SJCRH30 (cell line): Measurements from ENCODE around the gene UGT2B7. TPM values are rescaled to one million over a fixed set of nuclear protein-coding genes. Genes with fewer than 3 reads are reported as not detected.
"Not testable (repeated sequence)": the region's sequence is repeated elsewhere in the genome, so short reads cannot be mapped to it uniquely, and the experiment has no call there.

Experiments
- DNase-seq, 2 experiments: peaks; one replicate each; pipeline ENCODE4 v3.0.0-alpha.2; 2015 to 2020
- H3K27ac ChIP-seq: fragments of 250-450 bp; sonication (Bioruptor Pico); 2 replicates; pipeline ENCODE4 v1.5.1; 2020; ENCODE audit warnings: mild to moderate bottlenecking, moderate library complexity
- H3K27me3 ChIP-seq: fragments of 250-450 bp; sonication (Bioruptor Pico); 2 replicates; pipeline ENCODE4 v1.5.1; 2020; ENCODE audit warnings: mild to moderate bottlenecking, moderate library complexity
- H3K36me3 ChIP-seq: fragments of 250-450 bp; sonication (Bioruptor Pico); 2 replicates; pipeline ENCODE4 v1.5.1; 2020; ENCODE audit warnings: mild to moderate bottlenecking, moderate library complexity
- H3K4me1 ChIP-seq: fragments of 250-450 bp; sonication (Bioruptor Pico); 2 replicates; pipeline ENCODE4 v1.5.1; 2020; ENCODE audit warnings: mild to moderate bottlenecking, moderate library complexity
- H3K4me3 ChIP-seq: fragments of 250-450 bp; sonication (Bioruptor Pico); 2 replicates; pipeline ENCODE4 v1.5.1; 2020; ENCODE audit warnings: mild to moderate bottlenecking, moderate library complexity
- H3K9me3 ChIP-seq: fragments of 250-450 bp; sonication (Bioruptor Pico); replicated peaks from 2 replicates; pipeline ENCODE4 v1.5.1; 2020; ENCODE audit warnings: mild to moderate bottlenecking, moderate library complexity
- total RNA-seq: library from RNA; depleted of rRNA; stranded (reverse); fragments of >200 nt; shearing (Covaris generic); gene quantifications from 2 replicates; pipeline ENCODE4 v1.2.3, GENCODE V29; 2014

The UGT2B7 gene
- total RNA-seq, 1 experiment from 2014 or later: not detected

DNA sequence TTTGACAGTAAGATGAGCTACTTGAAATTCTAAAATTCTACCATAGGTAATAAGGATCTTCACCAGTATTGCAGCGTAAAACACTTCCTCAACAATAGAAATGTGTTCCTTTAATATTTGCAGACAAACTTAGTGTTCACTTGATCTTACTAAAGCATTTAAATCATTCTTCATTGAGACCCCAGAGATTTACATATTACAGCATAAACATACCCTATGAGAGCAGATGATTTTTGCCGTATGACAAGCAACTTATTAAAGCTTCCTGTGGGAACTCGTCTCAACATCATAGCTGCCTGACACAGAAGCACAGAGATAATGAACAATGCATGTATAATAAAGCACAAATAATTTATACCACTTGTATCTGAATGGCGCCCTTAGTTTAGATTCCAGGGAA lies 3.6 kb downstream of the UGT2B7 start:
- H3K4me3 ChIP-seq: no peak overlapping the region
- H3K27ac ChIP-seq: no peak overlapping the region
- no peaks in the 10 kb centered on the region for H3K9me3 ChIP-seq
- DNase-seq: no peak
- H3K27me3 ChIP-seq: 0 out of 2 replicates have a peak, but pooled peaks cover 4% of the 10 kb centered on the region
- no peaks in the 10 kb centered on the region for H3K36me3 ChIP-seq
- peaks cover 2% of the 10 kb centered on the region; the same call in 1 of the 2 replicates for H3K4me1 ChIP-seq

DNA sequence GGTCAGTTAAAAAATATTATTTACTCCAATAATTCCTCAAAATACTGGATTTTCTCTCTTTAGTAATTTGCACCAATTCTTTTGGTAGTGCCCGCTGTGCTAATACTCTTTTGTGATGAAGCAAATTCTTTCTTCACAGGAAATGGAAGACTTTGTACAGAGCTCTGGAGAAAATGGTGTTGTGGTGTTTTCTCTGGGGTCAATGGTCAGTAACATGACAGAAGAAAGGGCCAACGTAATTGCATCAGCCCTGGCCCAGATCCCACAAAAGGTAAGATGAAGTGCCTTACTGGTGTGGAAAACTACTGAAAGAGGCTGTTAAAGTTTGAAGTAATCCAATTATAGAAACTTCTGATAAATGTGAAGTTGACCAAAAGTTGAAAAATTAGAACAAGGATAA lies 6.4 kb downstream of the UGT2B7 start:
- H3K27me3 ChIP-seq, H3K27ac ChIP-seq, DNase-seq, H3K4me1 ChIP-seq, H3K36me3 ChIP-seq, H3K4me3 ChIP-seq, H3K9me3 ChIP-seq: not testable (repeated sequence)

DNA sequence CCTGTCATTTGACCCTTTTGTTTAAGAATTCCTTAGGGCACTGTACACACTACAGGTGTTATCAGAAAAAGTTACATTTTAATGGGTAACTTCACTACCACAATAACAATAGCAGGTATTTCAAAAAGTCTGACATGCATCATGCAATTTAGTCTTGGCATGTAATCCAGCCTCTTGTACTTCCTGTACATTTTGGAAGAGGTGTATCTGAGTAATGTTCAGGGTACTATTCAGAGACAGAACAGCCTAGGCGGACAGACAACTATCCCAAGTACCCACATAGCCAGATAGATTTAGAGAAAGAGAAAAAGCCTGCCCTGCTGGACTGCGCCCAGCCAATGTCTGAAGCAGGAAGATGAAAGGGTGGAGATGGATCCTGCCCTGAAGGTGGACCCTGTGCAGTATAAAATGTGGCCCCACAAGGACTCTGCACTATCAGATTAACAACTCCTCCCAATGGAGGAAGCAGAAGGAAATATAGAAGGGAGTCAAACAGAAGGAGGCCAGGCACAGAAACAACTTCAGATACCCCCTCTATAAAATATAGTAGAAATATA lies 8.5 kb downstream of the UGT2B7 start:
- Histone ChIP-seq H3K36me3 (no peaks in the 10 kb centered on the region), H3K27ac (no peak overlapping the region), H3K4me3 (no peak overlapping the region), H3K9me3 (no peaks in the 10 kb centered on the region), H3K4me1 (no peaks in the 10 kb centered on the region), H3K27me3 (0 out of 2 replicates have a peak, but pooled peaks cover under 1% of the 10 kb centered on the region)
- no peak for DNase-seq

DNA sequence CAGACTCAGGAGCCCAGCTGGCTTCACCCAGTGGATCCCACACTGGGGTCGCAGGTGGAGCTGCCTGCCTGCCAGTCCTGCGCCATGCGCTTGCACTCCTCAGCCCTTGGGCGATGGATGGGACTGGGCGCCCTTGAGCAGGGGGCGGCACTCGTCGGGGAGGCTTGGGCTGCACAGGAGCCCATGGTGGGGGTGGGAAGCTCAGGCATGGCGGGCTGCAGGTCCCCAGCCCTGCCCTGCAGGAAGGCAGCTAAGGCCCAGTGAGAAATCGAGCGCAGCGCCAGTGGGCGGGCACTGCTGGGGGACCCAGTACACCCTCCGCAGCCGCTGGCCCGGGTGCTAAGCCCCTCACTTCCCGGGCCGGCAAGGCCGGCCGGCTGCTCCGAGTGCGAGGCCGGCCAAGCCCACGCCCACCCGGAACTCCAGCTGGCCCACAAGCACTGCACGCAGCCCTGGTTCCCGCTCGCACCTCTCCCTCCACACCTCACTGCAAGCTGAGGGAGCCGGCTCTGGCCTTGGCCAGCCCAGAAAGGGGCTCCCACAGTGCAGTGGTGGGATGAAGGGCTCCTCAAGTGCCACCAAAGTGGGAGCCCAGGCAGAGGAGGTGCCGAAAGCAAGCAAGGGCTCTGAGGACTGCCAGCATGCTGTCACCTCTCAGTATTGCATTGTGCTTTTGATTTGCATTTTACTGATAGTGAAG lies 19.0 kb downstream of the UGT2B7 start:
- not testable (repeated sequence) for H3K4me3 ChIP-seq, DNase-seq, H3K9me3 ChIP-seq, H3K36me3 ChIP-seq, H3K27ac ChIP-seq, H3K4me1 ChIP-seq, H3K27me3 ChIP-seq

DNA sequence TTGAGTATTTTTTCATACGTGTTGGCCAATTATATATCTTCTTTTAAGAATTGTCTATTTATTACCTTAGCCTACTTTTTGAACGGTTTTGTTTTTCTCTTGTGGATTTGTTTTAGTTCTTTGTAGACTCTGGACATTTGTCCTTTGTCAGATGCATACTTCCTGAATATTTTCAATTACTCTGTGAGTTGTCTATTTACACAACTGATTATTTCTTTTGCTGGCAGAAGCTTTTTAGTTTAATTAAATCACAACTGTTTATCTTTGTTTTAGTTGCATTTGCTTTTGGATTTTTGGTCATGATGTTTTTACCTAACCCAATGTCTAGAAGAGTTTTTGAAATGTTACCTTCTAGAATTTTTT lies 19.6 kb downstream of the UGT2B7 start:
- DNase-seq: no peak
- no peaks in the 10 kb centered on the region for H3K36me3 ChIP-seq
- no peaks in the 10 kb centered on the region for H3K27me3 ChIP-seq
- H3K4me3 ChIP-seq: no peak overlapping the region
- H3K4me1 ChIP-seq: no peaks in the 10 kb centered on the region
- H3K27ac ChIP-seq: no peak overlapping the region
- no peaks in the 10 kb centered on the region for H3K9me3 ChIP-seq

DNA sequence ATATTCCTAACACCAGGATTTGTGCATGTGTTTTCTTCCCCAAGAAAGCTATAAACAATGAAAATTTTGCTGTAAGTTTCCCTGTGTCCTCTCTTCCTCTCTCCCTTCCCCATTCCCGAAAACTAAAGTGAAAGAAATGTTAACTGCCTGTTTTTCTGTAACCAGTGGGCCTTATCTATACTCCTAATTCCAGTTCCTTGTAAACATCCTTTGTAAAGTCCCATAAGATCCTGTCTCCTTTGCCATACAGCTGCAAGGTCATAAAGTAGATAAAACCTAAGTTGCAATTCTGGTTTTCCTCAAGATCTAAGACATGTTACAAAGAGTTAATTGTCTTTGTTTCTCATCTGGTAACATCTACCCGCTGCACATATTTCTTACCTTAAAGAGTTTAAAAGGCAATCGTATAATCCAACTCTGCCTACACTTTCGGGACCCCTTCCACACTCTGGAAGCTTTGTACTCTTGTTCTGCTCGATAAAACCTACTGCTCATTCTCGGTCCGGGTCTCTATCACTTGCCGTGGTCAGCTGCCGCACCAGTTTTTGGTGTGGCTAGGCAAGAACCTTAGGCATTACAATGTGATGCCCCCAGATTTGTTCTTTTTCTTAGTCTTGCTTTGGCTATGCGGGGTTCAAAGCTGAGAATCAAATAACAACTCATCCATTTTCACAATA lies 20.5 kb downstream of the UGT2B7 start:
- Histone ChIP-seq H3K4me3 (no peak overlapping the region), H3K4me1 (no peaks in the 10 kb centered on the region), H3K9me3 (no peaks in the 10 kb centered on the region), H3K27me3 (no peaks in the 10 kb centered on the region), H3K36me3 (no peaks in the 10 kb centered on the region), H3K27ac (no peak overlapping the region)
- no peak for DNase-seq

DNA sequence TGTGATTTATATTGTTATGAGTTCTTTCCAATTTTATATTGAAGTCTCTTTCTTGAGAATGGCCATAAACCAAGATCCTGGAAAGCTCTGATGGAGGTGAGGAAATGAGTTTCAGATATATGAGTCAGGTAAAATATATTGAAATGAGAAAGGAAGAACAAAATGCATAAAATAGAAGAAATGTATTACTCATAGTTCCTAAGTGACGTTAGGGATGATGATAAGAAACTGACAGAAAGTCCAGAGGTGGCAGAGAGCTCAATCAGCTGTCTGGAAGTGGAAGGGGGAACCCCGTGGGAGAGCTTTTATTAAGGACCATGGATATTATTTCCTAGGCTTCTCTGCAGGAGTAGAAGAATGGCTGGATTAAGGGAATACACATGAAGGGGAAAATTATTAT lies 24.6 kb downstream of the UGT2B7 start:
- Histone ChIP-seq H3K27me3 (no peaks in the 10 kb centered on the region), H3K9me3 (no peaks in the 10 kb centered on the region), H3K27ac (no peak overlapping the region), H3K4me1 (no peaks in the 10 kb centered on the region; the same call in 1 of the 2 replicates), H3K4me3 (no peak overlapping the region), H3K36me3 (no peaks in the 10 kb centered on the region)
- no peak for DNase-seq

DNA sequence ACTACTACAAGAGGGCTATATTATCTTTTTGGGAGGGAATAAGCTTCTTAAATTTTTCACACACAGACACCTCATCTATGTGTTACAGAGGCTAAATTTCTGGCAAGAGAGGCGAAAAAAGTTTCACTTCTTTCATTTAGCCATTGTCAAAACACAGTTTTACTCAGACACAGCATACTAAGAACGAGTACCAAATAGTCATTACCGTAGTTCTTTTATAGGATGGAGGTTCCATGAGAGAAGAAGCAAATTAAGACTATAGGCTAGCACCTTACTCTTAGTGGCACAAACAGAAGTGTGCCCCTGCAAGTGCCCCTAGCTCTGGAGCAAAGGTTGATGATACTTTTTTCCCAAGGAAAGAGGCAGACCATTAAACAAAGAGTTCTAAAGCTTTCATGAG lies 26.2 kb downstream of the UGT2B7 start:
- Histone ChIP-seq H3K27ac (no peak overlapping the region), H3K36me3 (no peaks in the 10 kb centered on the region)

DNA sequence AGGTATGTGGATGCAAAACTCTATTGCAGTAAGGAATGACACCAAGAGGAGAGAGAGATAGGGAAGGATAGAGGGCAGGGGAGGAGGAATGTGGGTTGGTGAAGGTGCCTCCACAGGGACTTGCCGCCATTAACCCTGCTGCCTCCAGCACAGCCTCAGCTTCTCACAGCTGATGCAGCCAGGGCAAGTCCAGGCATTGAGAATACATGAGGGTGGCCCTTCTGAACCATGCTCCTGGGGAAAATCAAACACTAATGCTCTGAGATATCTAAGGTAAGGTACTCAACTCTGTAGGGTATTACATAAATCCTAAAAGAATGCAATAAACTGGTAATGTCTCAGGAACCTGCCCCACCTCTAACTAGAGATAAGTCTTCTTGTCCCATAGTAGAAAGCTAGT lies 28.7 kb downstream of the UGT2B7 start:
- peaks cover 8% of the 10 kb centered on the region; the same call in 1 of the 2 replicates for H3K4me1 ChIP-seq
- no peak for DNase-seq
- no peaks in the 10 kb centered on the region for H3K27me3 ChIP-seq
- no peaks in the 10 kb centered on the region for H3K9me3 ChIP-seq
- H3K27ac ChIP-seq: no peak overlapping the region
- no peak overlapping the region for H3K4me3 ChIP-seq
- H3K36me3 ChIP-seq: no peaks in the 10 kb centered on the region

More for the DNA sequence above, 26.2 kb downstream of the UGT2B7 start:
- Histone ChIP-seq H3K4me1 (peaks cover 8% of the 10 kb centered on the region; the same call in 1 of the 2 replicates), H3K27me3 (no peaks in the 10 kb centered on the region), H3K9me3 (no peaks in the 10 kb centered on the region), H3K4me3 (no peak overlapping the region)
- no peak for DNase-seq

DNA sequence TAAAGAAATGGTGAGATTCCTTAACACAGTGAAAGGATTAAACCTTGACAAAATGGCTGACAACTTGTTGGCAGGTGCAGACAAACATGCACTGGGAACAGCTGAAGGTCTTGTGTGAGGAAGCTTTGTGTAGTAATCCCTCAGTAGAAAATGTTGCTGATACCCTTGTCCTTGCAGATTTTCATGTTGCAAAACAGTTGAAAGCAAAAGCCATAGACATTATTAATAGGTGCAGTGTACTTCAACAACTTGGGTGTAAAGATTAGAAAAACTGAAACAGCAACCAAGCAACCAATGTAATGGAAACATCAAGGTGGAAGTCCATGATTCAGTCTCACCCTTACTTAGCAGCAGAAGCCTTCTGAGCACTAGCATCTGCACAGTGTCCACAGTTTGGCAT lies 29.8 kb downstream of the UGT2B7 start:
- no peaks in the 10 kb centered on the region for H3K36me3 ChIP-seq
- DNase-seq: peak; percentile 62 to 88
- H3K27ac ChIP-seq: peak overlapping the region; percentile 20
- no peaks in the 10 kb centered on the region for H3K9me3 ChIP-seq
- H3K27me3 ChIP-seq: no peaks in the 10 kb centered on the region
- H3K4me3 ChIP-seq: no peak overlapping the region
- peaks cover 8% of the 10 kb centered on the region; the same call in 1 of the 2 replicates for H3K4me1 ChIP-seq

DNA sequence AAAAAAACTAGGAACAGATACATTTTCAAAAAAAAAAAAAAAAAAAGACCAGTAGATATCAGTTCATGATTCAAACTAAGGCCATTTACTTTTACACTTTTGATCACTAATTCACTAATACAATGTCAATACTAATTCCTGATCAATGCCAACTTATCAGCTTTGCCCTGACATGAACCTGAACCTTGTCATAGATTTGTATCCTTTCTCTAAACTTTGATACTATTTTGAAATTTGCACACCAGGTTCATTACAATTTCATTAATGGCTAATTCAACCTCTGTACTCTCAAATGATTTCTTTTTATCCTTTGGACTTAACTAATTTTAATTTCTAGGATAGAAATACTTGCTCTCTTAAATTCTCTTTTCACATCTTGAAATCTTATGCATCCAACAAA lies 37.7 kb downstream of the UGT2B7 start:
- H3K27me3 ChIP-seq: no peaks in the 10 kb centered on the region
- no peaks in the 10 kb centered on the region for H3K36me3 ChIP-seq
- H3K4me3 ChIP-seq: no peak overlapping the region
- no peaks in the 10 kb centered on the region for H3K4me1 ChIP-seq
- no peak for DNase-seq
- H3K27ac ChIP-seq: no peak overlapping the region
- no peaks in the 10 kb centered on the region for H3K9me3 ChIP-seq

DNA sequence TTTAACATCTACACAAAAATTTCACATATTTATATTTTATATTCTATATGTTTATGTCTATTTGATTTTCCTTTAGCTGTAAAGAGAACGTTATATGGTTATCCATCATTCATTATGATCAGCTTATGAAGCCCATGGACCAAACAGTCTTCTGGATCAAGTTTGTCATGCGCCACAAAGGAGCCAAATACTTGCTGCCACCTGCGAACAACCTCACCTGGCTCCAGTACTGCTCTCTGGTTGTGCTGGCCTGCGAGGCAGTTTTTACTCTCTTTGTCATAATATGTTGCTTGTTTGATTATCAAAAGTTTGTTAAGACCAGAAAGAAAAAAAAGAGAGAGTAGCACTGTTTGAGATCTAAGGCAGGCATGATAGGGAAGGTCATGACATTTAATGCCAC lies 38.2 kb downstream of the UGT2B7 start:
- Histone ChIP-seq H3K4me3 (no peak overlapping the region), H3K27ac (no peak overlapping the region), H3K4me1 (no peaks in the 10 kb centered on the region), H3K36me3 (no peaks in the 10 kb centered on the region), H3K27me3 (no peaks in the 10 kb centered on the region), H3K9me3 (no peaks in the 10 kb centered on the region)
- no peak for DNase-seq

DNA sequence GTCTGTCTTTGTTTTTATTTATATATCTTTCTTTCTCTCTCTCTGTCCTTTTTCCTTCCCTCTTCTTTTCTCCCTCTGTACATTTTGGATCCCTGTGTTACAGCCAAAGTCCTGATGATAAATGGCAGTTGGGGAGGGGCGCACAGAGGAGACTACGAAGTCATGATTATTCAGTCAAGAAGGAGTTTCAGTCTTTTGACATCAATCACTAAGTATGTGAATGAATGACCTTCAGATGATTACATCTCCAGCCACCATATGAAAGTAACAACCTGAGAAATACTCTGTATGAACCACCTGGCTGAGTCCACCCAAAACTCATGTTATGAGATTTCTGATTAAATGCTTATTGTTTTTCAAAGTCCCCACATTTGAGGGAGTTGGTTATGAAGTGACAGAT lies 45.0 kb downstream of the UGT2B7 start:
- no peak overlapping the region for H3K27ac ChIP-seq
- no peak for DNase-seq
- H3K9me3 ChIP-seq: no peaks in the 10 kb centered on the region
- H3K36me3 ChIP-seq: no peaks in the 10 kb centered on the region
- 0 out of 2 replicates have a peak, but pooled peaks cover 3% of the 10 kb centered on the region for H3K27me3 ChIP-seq
- H3K4me1 ChIP-seq: no peaks in the 10 kb centered on the region
- no peak overlapping the region for H3K4me3 ChIP-seq

DNA sequence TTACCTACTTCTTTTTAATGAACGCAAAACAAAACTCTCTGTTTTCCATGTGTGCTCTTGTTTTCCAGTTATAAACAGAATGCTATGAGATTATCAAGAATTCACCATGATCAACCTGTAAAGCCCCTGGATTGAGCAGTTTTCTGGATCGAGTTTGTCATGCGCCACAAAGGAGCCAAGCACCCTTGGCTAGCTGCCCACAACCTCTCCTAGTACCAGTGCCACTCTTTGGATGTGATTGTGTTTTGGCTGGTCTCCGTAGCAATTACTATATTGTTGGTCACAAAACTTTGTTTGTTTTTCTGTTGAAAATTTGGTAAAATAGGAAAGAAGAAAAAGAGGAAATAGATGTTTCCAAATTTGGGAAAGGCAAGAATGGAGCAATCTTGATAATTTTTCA lies 51.1 kb downstream of the UGT2B7 start:
- Histone ChIP-seq H3K27me3 (0 out of 2 replicates have a peak, but pooled peaks cover 3% of the 10 kb centered on the region), H3K4me1 (no peaks in the 10 kb centered on the region), H3K4me3 (no peak overlapping the region), H3K36me3 (no peaks in the 10 kb centered on the region), H3K27ac (no peak overlapping the region), H3K9me3 (no peaks in the 10 kb centered on the region)
- DNase-seq: no peak

DNA sequence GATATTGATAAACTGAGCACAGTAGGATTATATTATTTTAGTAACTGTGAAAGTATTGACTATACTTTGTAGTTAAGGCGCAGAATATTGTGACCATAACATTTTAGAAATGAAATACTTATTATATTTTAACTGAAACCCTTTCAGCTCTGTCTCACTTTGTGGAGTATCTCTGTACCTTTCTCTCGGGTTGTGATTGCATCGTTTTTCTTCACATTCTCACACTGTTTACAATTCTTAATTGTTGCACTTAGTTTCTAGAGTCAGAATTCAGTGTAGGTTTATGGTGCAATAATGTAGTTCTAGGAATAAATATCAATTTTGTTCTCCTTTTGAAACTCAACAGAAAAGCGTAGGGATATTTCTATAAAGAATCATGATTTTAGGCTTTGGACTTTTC lies 57.7 kb downstream of the UGT2B7 start:
- H3K4me1 ChIP-seq: no peaks in the 10 kb centered on the region
- no peak overlapping the region for H3K27ac ChIP-seq
- H3K4me3 ChIP-seq: no peak overlapping the region
- H3K27me3 ChIP-seq: no peaks in the 10 kb centered on the region
- H3K9me3 ChIP-seq: no peaks in the 10 kb centered on the region
- H3K36me3 ChIP-seq: no peaks in the 10 kb centered on the region
- DNase-seq: no peak
